Activated T-helper 1 cell treated with anti-CD3 and anti-CD28 coated beads, Interleukin-2, amount 50 U/mL, for 16 hours (primary cell): ENCODE results near the gene HOXB5.

Experiments
- DNase-seq, 2 donors: peaks; one replicate each; pipeline ENCODE4 v3.0.0-alpha.2; 2020; ENCODE audit warnings: low read depth in 1 of 2, low spot score in 1 of 2

HOXB5 gene

GRCh38 chr17:48593126-48593829 lies at the start of gene HOXB5:
Gene HOXB5 (minus strand): TSS chr17:48593779. CDS start chr17:48593682, 97 bp downstream.
- no peak for DNase-seq

- DNase-seq = no peak
These were observed 49.5 kb upstream of the HOXB5 start for GRCh38 chr17:48642843-48643696.

- no peak for DNase-seq
These were observed 48.7 kb upstream of the HOXB5 start for GRCh38 chr17:48642059-48642842.

- no peak for DNase-seq
These were observed 48.0 kb upstream of the HOXB5 start for GRCh38 chr17:48641541-48642058.

DNA sequence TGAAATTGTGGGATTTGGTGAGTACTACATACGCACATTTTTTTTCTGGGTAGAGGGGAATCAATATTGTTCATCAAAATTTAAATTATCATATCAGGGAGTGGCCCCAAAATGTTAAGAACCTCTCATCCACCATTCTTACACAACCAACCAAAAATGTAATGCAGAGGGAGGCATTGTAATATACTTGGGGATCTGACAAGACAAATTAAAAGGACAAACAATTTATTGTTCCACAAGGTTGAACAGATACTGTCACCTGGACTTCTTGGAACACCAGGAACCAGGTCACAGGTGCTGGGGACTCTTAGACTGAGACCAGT lies 47.2 kb upstream of the HOXB5 start:
- no peak for DNase-seq

DNA sequence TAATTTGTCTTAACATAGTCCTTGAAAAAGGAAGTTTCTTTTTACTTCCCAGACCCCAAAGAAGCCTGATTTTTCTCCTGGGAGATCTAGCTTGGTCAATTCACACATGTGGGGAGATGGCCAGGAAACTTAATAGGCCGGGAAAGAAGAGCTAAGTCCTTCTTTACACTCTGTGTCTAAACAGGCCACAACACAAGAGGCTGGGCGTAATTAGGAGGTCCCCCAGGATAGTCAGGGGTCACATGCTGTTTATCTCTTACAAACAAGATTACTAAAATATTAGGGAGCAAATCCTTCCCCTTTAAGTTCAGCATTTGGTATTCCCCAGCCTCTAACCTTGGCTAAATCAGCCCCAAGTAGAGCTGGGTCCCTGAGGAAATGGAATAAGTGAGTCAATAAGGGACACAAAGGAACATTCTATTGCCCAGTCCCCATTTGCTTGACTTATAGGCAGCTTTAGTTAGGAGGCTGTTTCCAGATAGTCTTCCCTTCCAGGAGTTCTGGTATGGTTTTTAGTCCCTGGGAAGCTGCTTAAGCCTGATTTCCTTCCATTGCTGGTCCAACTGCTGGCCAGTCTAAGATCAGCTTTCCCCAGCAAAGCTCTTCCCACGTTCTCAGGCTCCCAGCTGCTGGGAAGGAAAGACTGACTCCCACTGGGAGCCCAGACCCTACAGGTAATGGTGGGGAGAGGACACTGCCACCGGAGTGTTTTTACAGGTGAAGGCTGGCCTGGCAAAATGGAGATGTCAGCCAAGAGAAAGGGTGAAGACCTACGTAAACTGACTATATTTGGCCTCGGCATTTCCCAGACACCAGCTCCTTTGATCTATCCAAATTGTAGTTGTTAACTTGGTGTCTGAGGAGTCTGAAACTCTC lies 46.6 kb upstream of the HOXB5 start:
- no peak for DNase-seq

DNA sequence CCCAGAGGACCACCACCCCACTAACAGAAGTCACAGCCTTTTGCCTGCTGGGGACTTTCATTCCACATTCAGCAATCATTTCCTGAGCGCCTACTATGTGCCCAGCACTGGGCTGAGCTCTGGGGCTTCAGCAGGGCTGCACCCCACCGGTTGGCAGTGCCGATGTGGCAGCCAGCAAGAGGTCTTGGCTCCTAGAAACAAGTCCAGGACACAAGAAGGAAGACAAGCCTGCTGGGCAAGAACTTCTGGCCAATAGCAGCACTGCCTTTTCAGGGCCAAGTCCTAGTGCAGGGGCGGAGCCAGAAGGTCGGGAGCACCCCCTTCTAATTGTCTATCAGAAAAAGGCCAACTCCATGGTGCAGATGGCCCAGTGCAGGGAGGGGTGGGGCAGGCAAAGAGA lies 45.6 kb upstream of the HOXB5 start:
- DNase-seq = no peak

- no peak for DNase-seq
These were observed 44.0 kb upstream of the HOXB5 start for GRCh38 chr17:48637323-48638260.

DNA sequence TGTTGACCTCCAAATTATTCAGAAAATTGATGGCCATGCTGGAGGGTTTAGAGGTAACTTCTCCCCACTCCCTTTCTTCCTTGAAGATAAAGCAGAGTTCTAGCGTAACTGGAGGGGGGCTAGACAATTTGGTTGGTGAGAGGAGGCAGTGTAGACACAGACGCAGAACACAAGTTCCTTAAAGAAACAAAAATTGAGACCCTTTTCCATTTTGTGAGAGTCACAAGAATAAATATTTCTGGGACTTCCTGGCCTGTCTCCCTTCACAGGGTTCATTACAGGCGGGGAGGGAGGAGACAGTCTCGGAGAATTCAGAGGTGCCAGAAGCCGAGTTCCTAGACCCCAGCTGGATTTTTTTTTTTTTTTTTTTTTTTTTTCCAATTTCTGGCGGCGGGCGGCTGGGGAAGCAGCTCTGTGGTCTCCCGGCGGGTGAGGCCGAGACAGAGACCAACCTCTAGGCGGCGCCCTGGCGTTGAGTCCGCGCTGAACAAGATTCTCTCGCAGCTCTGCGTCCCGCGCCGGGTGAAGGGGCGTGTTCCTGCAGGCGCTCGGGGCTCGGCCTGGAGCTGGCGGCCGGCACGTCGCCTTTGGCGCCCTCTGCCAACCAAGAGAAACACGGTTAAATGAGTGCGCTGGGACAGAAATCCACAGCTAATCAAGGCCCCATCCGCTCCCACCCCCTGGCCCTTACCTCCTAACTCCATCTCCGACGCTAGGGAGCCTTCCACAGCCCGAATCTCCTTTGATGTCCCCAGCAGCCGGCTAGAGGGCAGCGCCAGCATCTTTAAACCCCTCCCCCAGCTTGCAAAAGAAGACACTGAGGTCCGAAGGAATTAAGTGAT lies 42.8 kb upstream of the HOXB5 start:
- peak in 1 of 2 donors; percentile 51 for DNase-seq

DNA sequence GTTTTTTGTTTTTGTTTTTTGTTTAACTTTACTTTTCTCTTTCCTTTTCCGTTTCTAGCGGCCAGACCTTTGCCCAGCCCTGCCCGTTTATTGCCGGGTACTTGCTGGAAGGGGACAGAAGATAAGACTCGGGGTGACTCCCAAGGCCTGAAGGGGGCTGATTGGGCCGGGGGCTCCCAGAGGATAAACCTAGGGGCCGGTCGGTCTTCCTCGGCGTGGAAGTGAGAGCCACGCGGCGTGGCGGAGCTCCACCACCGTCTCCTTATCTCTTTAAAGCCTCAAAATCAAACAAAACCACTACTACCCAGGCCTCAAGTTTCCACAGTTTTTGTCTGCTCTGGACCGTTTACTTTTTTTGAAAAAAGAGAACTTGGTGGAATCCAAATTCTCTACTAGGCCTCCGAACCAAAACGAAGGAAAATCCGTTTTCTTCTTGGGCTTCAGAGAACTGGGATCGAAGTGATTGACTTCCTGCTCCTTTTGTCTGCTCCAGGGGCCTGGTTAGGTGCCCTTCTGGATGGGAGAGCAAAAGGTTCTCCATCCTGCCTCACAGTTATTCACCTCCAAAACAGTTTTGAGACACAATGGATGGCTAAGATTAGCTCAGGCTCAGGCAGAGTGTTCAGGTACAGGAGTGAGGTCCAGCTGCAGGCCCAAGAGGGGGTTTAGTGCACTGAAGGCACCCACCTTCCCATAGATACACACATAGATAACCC lies 41.1 kb upstream of the HOXB5 start:
- no peak for DNase-seq

DNA sequence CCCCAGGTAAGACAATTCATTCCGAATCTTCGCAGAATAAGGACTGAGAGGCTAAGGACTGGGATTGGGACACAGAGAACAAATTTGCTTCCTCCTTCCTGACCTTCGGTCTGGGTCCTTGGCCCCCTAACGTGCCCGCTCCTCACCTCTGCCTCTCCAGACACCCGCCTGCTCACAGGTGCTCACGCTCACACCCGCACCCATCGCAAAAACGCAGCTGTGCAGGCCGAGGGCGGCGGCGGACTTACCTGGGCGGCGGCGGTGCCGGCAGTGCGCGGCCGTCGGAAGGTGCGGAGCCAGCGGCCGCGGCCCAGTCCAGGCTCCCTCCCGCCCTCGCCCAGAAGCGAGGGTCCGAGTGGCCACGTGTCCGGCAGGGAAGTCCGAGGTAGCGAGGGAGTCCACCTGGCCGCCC lies 39.7 kb upstream of the HOXB5 start:
- DNase-seq = no peak

- no peak for DNase-seq
These were observed 39.1 kb upstream of the HOXB5 start for GRCh38 chr17:48632579-48633265.

GRCh38 chr17:48631693-48632578 lies 38.4 kb upstream of the HOXB5 start:
- no peak for DNase-seq

- no peak for DNase-seq
These were observed 37.5 kb upstream of the HOXB5 start for GRCh38 chr17:48630925-48631692.
